ENCODE results near the gene PIWIL1.

PIWIL1 gene

DNA sequence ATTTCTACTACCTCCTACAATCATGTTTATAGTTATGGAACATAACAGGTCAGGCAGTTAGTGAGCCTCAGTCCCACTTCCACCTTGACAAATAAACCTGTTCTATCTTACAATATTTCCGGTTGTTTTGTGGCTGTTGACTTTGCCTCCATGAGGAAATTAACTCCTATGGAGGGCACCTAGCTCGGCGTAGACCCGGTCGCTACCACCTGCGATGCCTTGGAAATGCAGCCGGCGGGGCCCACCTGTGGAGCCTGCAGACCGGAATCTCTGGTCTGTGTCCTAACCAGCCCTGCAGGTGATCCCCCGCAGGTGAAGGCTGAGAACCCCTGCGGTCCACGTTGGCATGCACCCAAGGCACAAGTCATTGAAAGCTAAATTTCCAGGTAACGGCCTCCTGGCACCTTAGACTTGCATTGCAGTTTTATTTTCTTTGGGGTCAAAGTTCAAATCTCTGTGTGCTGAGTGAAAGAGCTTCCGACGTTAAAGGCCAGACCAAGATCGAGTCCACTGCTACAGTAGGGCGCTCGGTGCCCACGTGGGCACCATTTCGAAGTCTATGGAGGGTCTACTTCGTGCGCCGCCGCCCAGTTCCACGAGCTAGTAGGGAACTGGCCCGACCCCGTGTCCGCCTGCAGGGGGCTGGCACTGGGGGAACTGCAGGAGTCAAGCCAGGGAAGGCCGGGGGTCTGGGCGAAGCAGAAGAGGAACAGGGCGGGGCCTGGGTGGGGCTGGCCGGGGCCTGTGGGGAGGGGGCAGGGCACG lies 782 bp upstream of the PIWIL1 start:
- no peaks in the 10 kb centered on the region for H3K36me3 ChIP-seq (ENCODE audit: control insufficient read depth, insufficient read depth, low read length)
- peaks cover 16% of the 10 kb centered on the region for H3K4me1 ChIP-seq (ENCODE audit: control insufficient read depth, insufficient read depth, low read length, poor library complexity, severe bottlenecking)
- 90 to 91% methylated on average over 26 to 31 of the region's 33 CpGs for WGBS, 2 experiments (ENCODE audit: insufficient coverage in 2 of 2)
- no peak overlapping the region for H3K4me3 ChIP-seq (ENCODE audit: extremely low read depth, insufficient read depth, low read length, poor library complexity, severe bottlenecking)
- no peak overlapping the region for H3K27ac ChIP-seq (ENCODE audit: low read depth, low read length, severe bottlenecking)
- H3K9me3 ChIP-seq (ENCODE audit: control insufficient read depth, low read length) = no peaks in the 10 kb centered on the region

DNA sequence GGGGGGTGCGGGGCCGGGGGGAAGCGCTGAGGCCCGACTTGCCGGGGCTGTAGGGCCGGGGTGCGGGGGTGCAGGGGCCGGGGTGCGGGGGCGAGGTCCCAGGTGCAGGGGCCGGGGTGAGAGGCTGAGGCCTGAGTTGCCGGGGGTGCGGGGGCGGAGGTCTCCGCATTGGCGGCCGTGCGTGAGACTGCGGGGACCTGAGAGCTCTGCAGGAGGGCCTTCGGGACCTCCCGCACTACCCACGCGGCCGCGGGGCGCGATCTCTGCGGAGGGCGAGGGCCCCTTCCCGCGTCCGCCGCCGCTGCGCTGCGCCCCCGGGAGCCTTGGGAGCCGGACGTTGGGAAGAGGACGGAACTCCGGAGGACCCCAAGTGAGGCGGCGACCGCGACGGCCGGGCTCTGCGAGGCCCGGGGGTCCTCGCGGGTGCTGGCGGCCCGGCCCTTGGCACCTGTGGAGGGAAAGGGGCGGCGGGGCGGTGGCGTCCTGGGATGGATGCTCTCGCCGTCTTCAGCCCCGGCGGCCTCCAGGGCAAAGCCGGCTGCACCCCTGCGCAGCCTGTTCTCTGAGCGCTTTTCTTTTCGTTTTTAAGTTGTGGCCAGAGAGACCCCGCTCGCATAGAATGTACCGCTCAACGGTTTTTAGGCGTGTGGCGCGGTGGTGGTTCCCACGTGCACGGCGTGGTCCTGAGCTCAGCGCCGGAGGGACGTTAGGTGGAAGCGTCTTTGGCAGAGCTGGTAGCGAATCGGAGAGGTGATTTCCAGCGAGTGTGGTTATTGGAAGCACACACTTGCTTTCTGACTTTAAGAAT lies 1.3 kb downstream of the PIWIL1 start:
- Histone ChIP-seq H3K9me3 (ENCODE audit: control insufficient read depth, low read length) (no peaks in the 10 kb centered on the region), H3K36me3 (ENCODE audit: control insufficient read depth, insufficient read depth, low read length) (no peaks in the 10 kb centered on the region), H3K4me1 (ENCODE audit: control insufficient read depth, insufficient read depth, low read length, poor library complexity, severe bottlenecking) (peaks cover 16% of the 10 kb centered on the region), H3K27ac (ENCODE audit: low read depth, low read length, severe bottlenecking) (no peak overlapping the region), H3K4me3 (ENCODE audit: extremely low read depth, insufficient read depth, low read length, poor library complexity, severe bottlenecking) (no peak overlapping the region)
- WGBS, 2 experiments (ENCODE audit: insufficient coverage in 2 of 2) = 82 to 91% methylated on average over 44 to 72 of the region's 82 CpGs

DNA sequence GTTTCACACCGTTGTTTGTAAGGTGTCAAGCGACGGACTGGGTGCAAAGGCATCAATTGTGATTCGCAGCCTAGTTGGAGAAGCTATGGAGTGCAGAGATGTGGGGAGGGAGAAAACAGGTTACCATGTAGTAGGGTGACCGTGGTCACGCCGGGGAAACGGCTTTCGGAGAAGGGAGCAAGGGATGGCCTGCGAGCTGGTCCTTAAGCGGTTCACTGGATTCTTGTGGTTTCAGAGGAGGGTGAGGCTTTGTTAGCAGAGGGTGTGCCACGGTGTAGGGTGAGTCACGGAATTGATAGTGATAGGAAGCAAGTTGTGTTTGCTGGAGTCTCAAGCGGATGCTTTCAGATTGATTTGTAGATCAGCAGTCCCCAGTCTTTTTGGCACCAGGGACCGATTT lies 2.3 kb downstream of the PIWIL1 start:
- H3K4me1 ChIP-seq (ENCODE audit: control insufficient read depth, insufficient read depth, low read length, poor library complexity, severe bottlenecking) = peaks cover 16% of the 10 kb centered on the region
- no peak overlapping the region for H3K27ac ChIP-seq (ENCODE audit: low read depth, low read length, severe bottlenecking)
- WGBS, 2 experiments (ENCODE audit: insufficient coverage in 2 of 2) = 72 to 74% methylated on average over 15 of the region's 15 CpGs
- no peaks in the 10 kb centered on the region for H3K9me3 ChIP-seq (ENCODE audit: control insufficient read depth, low read length)
- no peaks in the 10 kb centered on the region for H3K36me3 ChIP-seq (ENCODE audit: control insufficient read depth, insufficient read depth, low read length)
- H3K4me3 ChIP-seq (ENCODE audit: extremely low read depth, insufficient read depth, low read length, poor library complexity, severe bottlenecking) = no peak overlapping the region

DNA sequence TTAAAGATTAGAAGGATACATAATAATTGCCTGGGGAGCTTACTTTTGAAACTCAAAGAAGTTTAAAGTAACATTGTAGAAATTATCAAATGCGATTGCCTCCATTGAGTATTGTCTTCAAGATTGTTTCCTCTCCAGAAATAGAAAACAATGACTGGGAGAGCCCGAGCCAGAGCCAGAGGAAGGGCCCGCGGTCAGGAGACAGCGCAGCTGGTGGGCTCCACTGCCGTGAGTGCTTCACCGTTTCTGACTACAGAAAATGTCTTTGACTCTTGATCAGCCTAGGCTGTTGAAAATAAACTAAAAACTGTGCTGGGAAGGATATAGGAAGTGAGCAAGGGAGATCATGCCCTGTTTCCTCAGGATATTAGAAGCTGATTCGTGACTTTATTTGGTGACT lies 4.8 kb downstream of the PIWIL1 start:
- 75 to 87% methylated on average over 6 to 7 of the region's 8 CpGs for WGBS, 2 experiments (ENCODE audit: insufficient coverage in 2 of 2)
- peaks cover 16% of the 10 kb centered on the region for H3K4me1 ChIP-seq (ENCODE audit: control insufficient read depth, insufficient read depth, low read length, poor library complexity, severe bottlenecking)
- no peak overlapping the region for H3K4me3 ChIP-seq (ENCODE audit: extremely low read depth, insufficient read depth, low read length, poor library complexity, severe bottlenecking)

DNA sequence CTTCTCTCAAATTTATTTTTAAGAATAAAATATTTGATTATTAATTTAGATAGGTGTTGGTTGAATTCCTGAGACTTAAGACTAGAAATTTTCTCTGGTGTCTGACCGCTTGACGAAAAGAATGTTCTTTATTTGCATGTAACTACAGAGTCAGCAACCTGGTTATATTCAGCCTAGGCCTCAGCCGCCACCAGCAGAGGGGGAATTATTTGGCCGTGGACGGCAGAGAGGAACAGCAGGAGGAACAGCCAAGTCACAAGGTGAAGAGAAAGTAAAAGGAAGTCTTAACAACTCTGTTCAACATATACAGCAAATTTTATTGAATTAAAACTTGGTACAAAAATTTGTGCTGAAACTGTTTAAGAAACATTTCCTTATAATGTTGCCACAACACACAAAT lies 5.2 kb downstream of the PIWIL1 start:
- Histone ChIP-seq H3K9me3 (ENCODE audit: control insufficient read depth, low read length) (no peaks in the 10 kb centered on the region), H3K27ac (ENCODE audit: low read depth, low read length, severe bottlenecking) (no peak overlapping the region), H3K36me3 (ENCODE audit: control insufficient read depth, insufficient read depth, low read length) (no peaks in the 10 kb centered on the region), H3K4me3 (ENCODE audit: extremely low read depth, insufficient read depth, low read length, poor library complexity, severe bottlenecking) (no peak overlapping the region), H3K4me1 (ENCODE audit: control insufficient read depth, insufficient read depth, low read length, poor library complexity, severe bottlenecking) (peaks cover 16% of the 10 kb centered on the region)
- WGBS, 2 experiments (ENCODE audit: insufficient coverage in 2 of 2) = 77 to 80% methylated on average over 3 to 5 of the region's 5 CpGs

More for the DNA sequence above, 4.8 kb downstream of the PIWIL1 start:
- no peaks in the 10 kb centered on the region for H3K9me3 ChIP-seq (ENCODE audit: control insufficient read depth, low read length)
- H3K27ac ChIP-seq (ENCODE audit: low read depth, low read length, severe bottlenecking) = no peak overlapping the region
- H3K36me3 ChIP-seq (ENCODE audit: control insufficient read depth, insufficient read depth, low read length) = no peaks in the 10 kb centered on the region

DNA sequence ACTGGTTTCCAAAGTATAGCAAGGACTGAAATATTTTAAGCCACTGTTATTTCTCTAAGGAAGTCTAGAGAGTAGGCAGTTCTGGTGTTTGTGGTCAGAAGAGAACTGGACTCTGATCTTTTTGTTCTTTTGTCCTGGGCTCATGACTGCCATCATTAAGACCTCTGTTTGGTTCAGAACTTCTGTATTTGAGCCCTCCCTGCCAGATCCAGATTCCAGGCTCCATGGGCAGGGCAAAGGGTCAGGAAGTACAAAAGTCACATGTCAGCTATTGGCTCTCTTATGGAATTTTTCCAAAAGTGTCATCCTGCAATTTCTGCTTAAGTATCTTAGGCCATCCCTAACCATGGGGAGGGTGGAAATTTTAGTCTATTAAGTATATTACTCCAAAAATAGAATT lies 6.8 kb downstream of the PIWIL1 start:
- Histone ChIP-seq H3K4me3 (ENCODE audit: extremely low read depth, insufficient read depth, low read length, poor library complexity, severe bottlenecking) (no peak overlapping the region), H3K27ac (ENCODE audit: low read depth, low read length, severe bottlenecking) (no peak overlapping the region), H3K9me3 (ENCODE audit: control insufficient read depth, low read length) (no peaks in the 10 kb centered on the region), H3K4me1 (ENCODE audit: control insufficient read depth, insufficient read depth, low read length, poor library complexity, severe bottlenecking) (peaks cover 15% of the 10 kb centered on the region), H3K36me3 (ENCODE audit: control insufficient read depth, insufficient read depth, low read length) (no peaks in the 10 kb centered on the region)

DNA sequence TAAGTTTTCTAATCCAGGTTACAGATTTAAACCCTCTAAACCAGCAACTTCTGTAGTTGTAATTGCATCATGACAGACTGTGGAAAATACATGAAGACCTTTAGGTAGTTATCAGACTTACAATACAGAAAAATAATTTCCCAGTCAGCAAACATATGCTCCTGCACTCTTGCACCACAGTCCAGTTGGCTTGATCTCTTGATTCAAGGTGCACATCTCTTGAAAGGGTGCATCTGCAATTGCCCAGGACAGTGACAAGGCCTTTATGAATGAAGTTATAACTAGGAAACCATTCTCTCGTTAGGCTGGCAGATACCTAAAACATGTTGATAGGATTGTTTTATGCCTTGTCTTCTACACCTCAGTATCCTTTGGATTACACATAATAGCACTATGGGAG lies 7.6 kb downstream of the PIWIL1 start:
- Histone ChIP-seq H3K4me3 (ENCODE audit: extremely low read depth, insufficient read depth, low read length, poor library complexity, severe bottlenecking) (no peak overlapping the region), H3K9me3 (ENCODE audit: control insufficient read depth, low read length) (no peaks in the 10 kb centered on the region), H3K36me3 (ENCODE audit: control insufficient read depth, insufficient read depth, low read length) (no peaks in the 10 kb centered on the region), H3K4me1 (ENCODE audit: control insufficient read depth, insufficient read depth, low read length, poor library complexity, severe bottlenecking) (peaks cover 8% of the 10 kb centered on the region), H3K27ac (ENCODE audit: low read depth, low read length, severe bottlenecking) (no peak overlapping the region)
- no CpG with 5 or more reads among the region's 1 CpG for WGBS, 2 experiments (ENCODE audit: insufficient coverage in 2 of 2)

DNA sequence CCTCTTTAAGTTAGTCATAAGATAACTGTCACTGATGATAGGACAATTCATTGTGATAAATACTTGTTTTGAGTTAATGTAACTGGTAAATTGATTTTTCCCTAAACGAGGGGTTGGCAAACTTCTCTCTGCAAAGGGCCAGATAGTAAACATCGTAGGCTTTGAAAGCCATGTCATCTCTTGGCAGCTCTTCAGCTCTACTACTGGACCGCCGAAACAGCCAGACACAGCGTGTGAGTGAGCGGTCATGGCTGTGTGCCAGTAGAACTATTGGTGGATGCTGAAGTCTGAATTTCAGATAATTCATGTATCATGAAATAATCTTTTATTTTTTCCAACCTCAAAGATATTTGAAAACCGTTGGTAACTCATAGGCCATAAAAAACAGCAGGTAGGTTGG lies 9.9 kb downstream of the PIWIL1 start:
- Histone ChIP-seq H3K36me3 (ENCODE audit: control insufficient read depth, insufficient read depth, low read length) (no peaks in the 10 kb centered on the region), H3K9me3 (ENCODE audit: control insufficient read depth, low read length) (no peaks in the 10 kb centered on the region), H3K4me3 (ENCODE audit: extremely low read depth, insufficient read depth, low read length, poor library complexity, severe bottlenecking) (no peak overlapping the region), H3K4me1 (ENCODE audit: control insufficient read depth, insufficient read depth, low read length, poor library complexity, severe bottlenecking) (no peaks in the 10 kb centered on the region), H3K27ac (ENCODE audit: low read depth, low read length, severe bottlenecking) (no peak overlapping the region)
- WGBS, 2 experiments (ENCODE audit: insufficient coverage in 2 of 2) = 88 to 94% methylated on average over 2 to 6 of the region's 7 CpGs

DNA sequence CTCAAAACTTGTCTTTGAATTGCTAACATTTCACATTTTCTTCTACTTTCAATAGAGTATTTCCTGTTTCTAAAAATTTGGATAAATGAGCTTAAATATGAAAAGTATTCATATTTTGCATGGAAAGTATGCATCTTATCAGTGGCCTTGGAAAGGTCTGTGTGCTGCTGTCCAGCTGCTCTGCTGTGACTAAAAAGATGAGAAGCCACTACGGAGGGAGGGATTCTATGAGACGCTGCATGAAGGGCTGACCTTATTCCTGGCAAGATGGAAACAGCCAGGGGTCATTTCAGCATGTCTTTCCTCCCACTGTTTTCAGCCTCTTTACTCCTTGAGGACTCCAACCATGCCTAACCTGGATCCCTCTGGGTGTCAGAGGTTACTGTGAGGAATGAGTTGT lies 13.0 kb downstream of the PIWIL1 start:
- Histone ChIP-seq H3K27ac (ENCODE audit: low read depth, low read length, severe bottlenecking) (no peak overlapping the region), H3K4me1 (ENCODE audit: control insufficient read depth, insufficient read depth, low read length, poor library complexity, severe bottlenecking) (no peaks in the 10 kb centered on the region), H3K9me3 (ENCODE audit: control insufficient read depth, low read length) (no peaks in the 10 kb centered on the region), H3K4me3 (ENCODE audit: extremely low read depth, insufficient read depth, low read length, poor library complexity, severe bottlenecking) (no peak overlapping the region), H3K36me3 (ENCODE audit: control insufficient read depth, insufficient read depth, low read length) (no peaks in the 10 kb centered on the region)
- 75 to 83% methylated on average over 2 of the region's 2 CpGs for WGBS, 2 experiments (ENCODE audit: insufficient coverage in 2 of 2)

DNA sequence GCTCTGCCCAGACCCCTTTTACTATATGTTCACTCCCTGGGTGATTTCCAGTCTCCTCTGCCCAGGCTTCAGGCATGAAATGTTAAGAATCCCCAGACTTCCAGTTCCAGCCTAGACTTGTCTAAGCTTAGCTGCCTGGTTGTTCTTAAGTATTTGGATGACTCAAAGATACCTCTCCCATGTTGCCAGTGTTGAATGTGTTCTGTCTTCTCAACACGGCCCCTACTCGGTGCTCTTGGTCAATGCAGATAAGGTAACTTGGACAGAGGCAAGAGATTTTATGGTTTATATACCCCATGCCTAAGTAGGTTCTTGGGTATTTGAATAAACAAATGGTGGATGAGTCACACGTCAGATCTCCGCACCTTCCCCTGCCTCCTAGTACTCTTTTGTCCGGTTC lies 13.6 kb downstream of the PIWIL1 start:
- no peaks in the 10 kb centered on the region for H3K9me3 ChIP-seq (ENCODE audit: control insufficient read depth, low read length)
- WGBS, 2 experiments (ENCODE audit: insufficient coverage in 2 of 2) = 86 to 92% methylated on average over 2 to 3 of the region's 5 CpGs

DNA sequence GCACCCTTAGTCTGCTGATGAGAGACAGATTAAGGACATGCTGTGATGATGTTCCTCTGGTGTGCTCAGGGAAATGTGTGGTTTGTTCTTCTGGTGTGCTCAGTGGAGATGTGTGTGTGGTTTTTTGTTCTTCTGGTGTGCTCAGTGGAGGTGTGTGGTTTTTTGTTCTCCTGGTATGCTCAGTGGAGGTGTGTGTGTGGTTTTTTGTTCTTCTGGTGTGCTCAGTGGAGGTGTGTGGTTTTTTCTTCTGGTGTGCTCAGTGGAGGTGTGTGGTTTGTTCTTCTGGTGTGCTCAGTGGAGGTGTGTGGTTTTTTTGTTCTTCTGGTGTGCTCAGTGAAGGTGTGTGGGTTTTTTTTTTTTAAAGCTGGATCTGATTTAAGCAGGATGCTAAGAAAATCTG lies 15.4 kb downstream of the PIWIL1 start:
- Histone ChIP-seq H3K36me3 (ENCODE audit: control insufficient read depth, insufficient read depth, low read length) (no peaks in the 10 kb centered on the region), H3K27ac (ENCODE audit: low read depth, low read length, severe bottlenecking) (no peak overlapping the region), H3K4me3 (ENCODE audit: extremely low read depth, insufficient read depth, low read length, poor library complexity, severe bottlenecking) (no peak overlapping the region), H3K9me3 (ENCODE audit: control insufficient read depth, low read length) (no peaks in the 10 kb centered on the region), H3K4me1 (ENCODE audit: control insufficient read depth, insufficient read depth, low read length, poor library complexity, severe bottlenecking) (no peaks in the 10 kb centered on the region)

More for the DNA sequence above, 13.6 kb downstream of the PIWIL1 start:
- Histone ChIP-seq H3K4me3 (ENCODE audit: extremely low read depth, insufficient read depth, low read length, poor library complexity, severe bottlenecking) (no peak overlapping the region), H3K4me1 (ENCODE audit: control insufficient read depth, insufficient read depth, low read length, poor library complexity, severe bottlenecking) (no peaks in the 10 kb centered on the region), H3K27ac (ENCODE audit: low read depth, low read length, severe bottlenecking) (no peak overlapping the region), H3K36me3 (ENCODE audit: control insufficient read depth, insufficient read depth, low read length) (no peaks in the 10 kb centered on the region)

Data from mesodermal cell (in vitro differentiated cells).